ENCODE results near the gene GP2. TPM values are rescaled to one million over a fixed set of nuclear protein-coding genes. Genes with fewer than 3 reads are reported as not detected.

Gene GP2
- total and polyA plus RNA-seq, 4 donors = 0.09 to 0.31 (median 0.27) TPM

DNA sequence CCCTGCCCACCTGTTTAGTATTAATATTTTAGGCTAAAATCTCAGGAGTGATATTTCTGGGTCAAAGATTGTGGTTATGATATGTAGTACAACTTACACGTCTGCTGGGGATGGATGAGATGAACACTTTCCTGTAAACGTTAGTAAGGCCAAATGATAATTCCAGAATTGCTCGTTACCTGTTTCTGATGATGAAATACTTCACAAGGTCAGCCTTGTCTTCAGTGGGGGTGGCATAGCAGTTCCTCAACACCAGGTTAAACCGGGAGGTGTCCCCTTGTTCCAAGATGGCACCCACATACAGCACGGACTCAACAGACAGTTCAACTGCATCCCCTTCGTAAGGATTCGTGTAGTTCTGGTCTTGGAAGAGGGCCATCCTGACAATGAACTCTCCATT, 9.3 kb downstream of the GP2 start:
- no peak overlapping the region for H3K4me3 ChIP-seq (ENCODE audit: low read depth in 1 of 3, low read length in 3 of 3)
- no peaks in the 10 kb centered on the region for H3K4me1 ChIP-seq (ENCODE audit: control insufficient read depth in 4 of 4, insufficient read depth in 4 of 4, low read length in 3 of 4)
- no peaks in the 10 kb centered on the region for H3K36me3 ChIP-seq (ENCODE audit: control insufficient read depth in 4 of 4, insufficient read depth in 3 of 4, low read depth in 1 of 4, low read length in 3 of 4)
- TF ChIP-seq TAF1 (conservative IDR thresholded peaks at IDR 0.05) (no peak), YY1 (IDR thresholded peaks at IDR 0.05) (no peak), HNF4G (IDR thresholded peaks at IDR 0.05) (no peak), NR2F2 (IDR thresholded peaks at IDR 0.05) (no peak), ZBTB33 (IDR thresholded peaks at IDR 0.05) (no peak)
- H3K9me3 ChIP-seq (ENCODE audit: control insufficient read depth in 4 of 4, low read length in 3 of 4) = no peaks in the 10 kb centered on the region
- no peak for DNase-seq (ENCODE audit: low spot score)
- 76% methylated on average over 7 of the region's 7 CpGs for WGBS
- no peak overlapping the region for H3K9ac ChIP-seq (ENCODE audit: low read depth in 1 of 2, low read length in 2 of 2)
- H3K27ac ChIP-seq (ENCODE audit: low read depth in 1 of 2, low read length in 2 of 2) = no peak overlapping the region
- H3K27me3 ChIP-seq (ENCODE audit: control insufficient read depth in 4 of 4, insufficient read depth in 4 of 4, low read length in 3 of 4) = peaks cover 0 to 2% (median 0%) of the 10 kb centered on the region in 4 donors

GRCh38 chr16:20317117-20317516, 10.2 kb downstream of the GP2 start:
- WGBS = 59% methylated on average over 8 of the region's 8 CpGs
- Histone ChIP-seq H3K4me1 (ENCODE audit: control insufficient read depth in 4 of 4, insufficient read depth in 4 of 4, low read length in 3 of 4) (no peaks in the 10 kb centered on the region), H3K27ac (ENCODE audit: low read depth in 1 of 2, low read length in 2 of 2) (no peak overlapping the region), H3K9ac (ENCODE audit: low read depth in 1 of 2, low read length in 2 of 2) (no peak overlapping the region), H3K4me3 (ENCODE audit: low read depth in 1 of 3, low read length in 3 of 3) (no peak overlapping the region), H3K27me3 (ENCODE audit: control insufficient read depth in 4 of 4, insufficient read depth in 4 of 4, low read length in 3 of 4) (peaks cover 0 to 2% (median 0%) of the 10 kb centered on the region in 4 donors), H3K36me3 (ENCODE audit: control insufficient read depth in 4 of 4, insufficient read depth in 3 of 4, low read depth in 1 of 4, low read length in 3 of 4) (no peaks in the 10 kb centered on the region), H3K9me3 (ENCODE audit: control insufficient read depth in 4 of 4, low read length in 3 of 4) (no peaks in the 10 kb centered on the region)
- TF ChIP-seq NR2F2 (IDR thresholded peaks at IDR 0.05) = no peak
- TF ChIP-seq TAF1 (conservative IDR thresholded peaks at IDR 0.05) = no peak
- TF ChIP-seq, protein P1, sequence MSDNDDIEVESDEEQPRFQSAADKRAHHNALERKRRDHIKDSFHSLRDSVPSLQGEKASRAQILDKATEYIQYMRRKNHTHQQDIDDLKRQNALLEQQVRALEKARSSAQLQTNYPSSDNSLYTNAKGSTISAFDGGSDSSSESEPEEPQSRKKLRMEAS (IDR thresholded peaks at IDR 0.05) = no peak
- TF ChIP-seq GABPA (IDR thresholded peaks at IDR 0.05 in 1 of 2, conservative IDR thresholded peaks at IDR 0.05 in 1 of 2) = no peak
- TF ChIP-seq, protein P2, sequence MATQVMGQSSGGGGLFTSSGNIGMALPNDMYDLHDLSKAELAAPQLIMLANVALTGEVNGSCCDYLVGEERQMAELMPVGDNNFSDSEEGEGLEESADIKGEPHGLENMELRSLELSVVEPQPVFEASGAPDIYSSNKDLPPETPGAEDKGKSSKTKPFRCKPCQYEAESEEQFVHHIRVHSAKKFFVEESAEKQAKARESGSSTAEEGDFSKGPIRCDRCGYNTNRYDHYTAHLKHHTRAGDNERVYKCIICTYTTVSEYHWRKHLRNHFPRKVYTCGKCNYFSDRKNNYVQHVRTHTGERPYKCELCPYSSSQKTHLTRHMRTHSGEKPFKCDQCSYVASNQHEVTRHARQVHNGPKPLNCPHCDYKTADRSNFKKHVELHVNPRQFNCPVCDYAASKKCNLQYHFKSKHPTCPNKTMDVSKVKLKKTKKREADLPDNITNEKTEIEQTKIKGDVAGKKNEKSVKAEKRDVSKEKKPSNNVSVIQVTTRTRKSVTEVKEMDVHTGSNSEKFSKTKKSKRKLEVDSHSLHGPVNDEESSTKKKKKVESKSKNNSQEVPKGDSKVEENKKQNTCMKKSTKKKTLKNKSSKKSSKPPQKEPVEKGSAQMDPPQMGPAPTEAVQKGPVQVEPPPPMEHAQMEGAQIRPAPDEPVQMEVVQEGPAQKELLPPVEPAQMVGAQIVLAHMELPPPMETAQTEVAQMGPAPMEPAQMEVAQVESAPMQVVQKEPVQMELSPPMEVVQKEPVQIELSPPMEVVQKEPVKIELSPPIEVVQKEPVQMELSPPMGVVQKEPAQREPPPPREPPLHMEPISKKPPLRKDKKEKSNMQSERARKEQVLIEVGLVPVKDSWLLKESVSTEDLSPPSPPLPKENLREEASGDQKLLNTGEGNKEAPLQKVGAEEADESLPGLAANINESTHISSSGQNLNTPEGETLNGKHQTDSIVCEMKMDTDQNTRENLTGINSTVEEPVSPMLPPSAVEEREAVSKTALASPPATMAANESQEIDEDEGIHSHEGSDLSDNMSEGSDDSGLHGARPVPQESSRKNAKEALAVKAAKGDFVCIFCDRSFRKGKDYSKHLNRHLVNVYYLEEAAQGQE (IDR thresholded peaks at IDR 0.05) = no peak
- TF ChIP-seq RAD21 (IDR thresholded peaks at IDR 0.05) = no peak
- TF ChIP-seq ZBTB33 (IDR thresholded peaks at IDR 0.05) = no peak
- no peak for TF ChIP-seq SP1 (IDR thresholded peaks at IDR 0.05)
- no peak for TF ChIP-seq EGR1 (IDR thresholded peaks at IDR 0.05; ENCODE audit: low read depth in 2 of 2)
- TF ChIP-seq, protein P3, sequence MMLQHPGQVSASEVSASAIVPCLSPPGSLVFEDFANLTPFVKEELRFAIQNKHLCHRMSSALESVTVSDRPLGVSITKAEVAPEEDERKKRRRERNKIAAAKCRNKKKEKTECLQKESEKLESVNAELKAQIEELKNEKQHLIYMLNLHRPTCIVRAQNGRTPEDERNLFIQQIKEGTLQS (IDR thresholded peaks at IDR 0.05) = no peak
- TF ChIP-seq, protein P4, sequence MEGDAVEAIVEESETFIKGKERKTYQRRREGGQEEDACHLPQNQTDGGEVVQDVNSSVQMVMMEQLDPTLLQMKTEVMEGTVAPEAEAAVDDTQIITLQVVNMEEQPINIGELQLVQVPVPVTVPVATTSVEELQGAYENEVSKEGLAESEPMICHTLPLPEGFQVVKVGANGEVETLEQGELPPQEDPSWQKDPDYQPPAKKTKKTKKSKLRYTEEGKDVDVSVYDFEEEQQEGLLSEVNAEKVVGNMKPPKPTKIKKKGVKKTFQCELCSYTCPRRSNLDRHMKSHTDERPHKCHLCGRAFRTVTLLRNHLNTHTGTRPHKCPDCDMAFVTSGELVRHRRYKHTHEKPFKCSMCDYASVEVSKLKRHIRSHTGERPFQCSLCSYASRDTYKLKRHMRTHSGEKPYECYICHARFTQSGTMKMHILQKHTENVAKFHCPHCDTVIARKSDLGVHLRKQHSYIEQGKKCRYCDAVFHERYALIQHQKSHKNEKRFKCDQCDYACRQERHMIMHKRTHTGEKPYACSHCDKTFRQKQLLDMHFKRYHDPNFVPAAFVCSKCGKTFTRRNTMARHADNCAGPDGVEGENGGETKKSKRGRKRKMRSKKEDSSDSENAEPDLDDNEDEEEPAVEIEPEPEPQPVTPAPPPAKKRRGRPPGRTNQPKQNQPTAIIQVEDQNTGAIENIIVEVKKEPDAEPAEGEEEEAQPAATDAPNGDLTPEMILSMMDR (IDR thresholded peaks at IDR 0.05; ENCODE audit: low read depth, low read length, missing input control) = no peak
- TF ChIP-seq FOXA1 (IDR thresholded peaks at IDR 0.05) = no peak
- TF ChIP-seq RXRA (IDR thresholded peaks at IDR 0.05) = no peak
- TF ChIP-seq HNF4A (conservative IDR thresholded peaks at IDR 0.05) = no peak
- TF ChIP-seq FOXA2 (IDR thresholded peaks at IDR 0.05) = no peak
- no peak for TF ChIP-seq HNF4G (IDR thresholded peaks at IDR 0.05)
- TF ChIP-seq JUND (IDR thresholded peaks at IDR 0.05) = no peak
- TF ChIP-seq YY1 (IDR thresholded peaks at IDR 0.05) = no peak
- no peak for DNase-seq (ENCODE audit: low spot score)

All from liver (tissue), 9 donors.